ENCODE results near the gene ZNF600. TPM values are rescaled to one million over a fixed set of nuclear protein-coding genes. Genes with fewer than 3 reads are reported as not detected.

Gene ZNF600
- total and polyA plus RNA-seq, 9 of the 15 experiments (the other 6 are each of a cell fraction or from before 2014, with no cell fraction given): 5.7 to 21.5 (median 17.6) TPM

- TF ChIP-seq ZNF395 (CRISPR knock-in tag; IDR thresholded peaks at IDR 0.05) (peak; percentile 65; the same call in 1 of the 2 replicates), SMARCA4 (IDR thresholded peaks at IDR 0.05) (peak; percentile 70; the same call in 1 of the 2 replicates), HMBOX1 (IDR thresholded peaks at IDR 0.05) (peak; percentile 49; the same call in 1 of the 2 replicates), FOXK2 (conservative IDR thresholded peaks at IDR 0.05 in 1 of 2, IDR thresholded peaks at IDR 0.05 in 1 of 2; ENCODE audit: low read depth in 2 of 2) (peak; percentile 13 to 22; a peak in 2 of 4 replicates), VEZF1 (CRISPR knock-in tag; IDR thresholded peaks at IDR 0.05) (peak; percentile 24; the same call in 1 of the 2 replicates), ZNF644 (tag; IDR thresholded peaks at IDR 0.05; ENCODE audit: low read depth) (peak; percentile 53; the same call in 1 of the 2 replicates), ZBTB7A (IDR thresholded peaks at IDR 0.05; ENCODE audit: borderline replicate concordance, control insufficient read depth, low read depth, low read length) (peak; percentile 46; the same call in 1 of the 2 replicates), ZNF639 (CRISPR knock-in tag; conservative IDR thresholded peaks at IDR 0.05 in 1 of 2, IDR thresholded peaks at IDR 0.05 in 1 of 2) (peak in 1 of 2 experiments; percentile 74; a peak in 2 of 4 replicates), ZBTB11 (CRISPR knock-in tag; IDR thresholded peaks at IDR 0.05) (peak in 1 of 3 experiments; percentile 60; a peak in 1 of 6 replicates), HDAC8 (tag; IDR thresholded peaks at IDR 0.05) (peak; percentile 65; the same call in 1 of the 2 replicates), LEF1 (IDR thresholded peaks at IDR 0.05) (peak; percentile 77), ZNF583 (CRISPR knock-in tag; IDR thresholded peaks at IDR 0.05) (0 out of 2 replicates have a peak, but pooled peaks have one; percentile 24), CREM (IDR thresholded peaks at IDR 0.05; ENCODE audit: low read depth) (peak; percentile 44; the same call in 1 of the 2 replicates), NFIC (IDR thresholded peaks at IDR 0.05) (peak; percentile 67), CTBP1 (IDR thresholded peaks at IDR 0.05; ENCODE audit: borderline replicate concordance) (peak; percentile 53; the same call in 1 of the 2 replicates), EP300 (IDR thresholded peaks at IDR 0.05; ENCODE audit: low read length) (peak; percentile 89), L3MBTL2 (IDR thresholded peaks at IDR 0.05) (peak; percentile 86), ARID1B (IDR thresholded peaks at IDR 0.05) (peak; percentile 78)
Observed at GRCh38 chr19:52723907-52724598, 62.5 kb downstream of the ZNF600 start (continued).
